GM13976 (cell line): ENCODE results near the gene TBC1D1.

Source experiments
- DNase-seq: peaks from one replicate; pipeline ENCODE4 v3.0.0; 2012; ENCODE audit warnings: low spot score
- CTCF ChIP-seq: IDR thresholded peaks from 2 replicates; pipeline ENCODE4 v1.5.1; 2012; ENCODE audit warnings: borderline replicate concordance, mild to moderate bottlenecking; ENCODE audit not compliant: insufficient read depth; ENCODE audit errors: extremely low read depth, missing control alignments, control extremely low read depth
- in situ Hi-C: fragments of 300-500 bp; cut with MboI; formaldehyde crosslinking; loops from one replicate; pipeline ENCODE4 v1.12.0; 2022; ENCODE audit warnings: low sequenced_read_pairs, mixed read lengths, inconsistent platforms; ENCODE audit not compliant: unreplicated experiment

The TBC1D1 gene

GRCh38 chr4:38152721-38153386 lies 262.0 kb downstream of the TBC1D1 start:
- no peak for TF ChIP-seq CTCF

DNA sequence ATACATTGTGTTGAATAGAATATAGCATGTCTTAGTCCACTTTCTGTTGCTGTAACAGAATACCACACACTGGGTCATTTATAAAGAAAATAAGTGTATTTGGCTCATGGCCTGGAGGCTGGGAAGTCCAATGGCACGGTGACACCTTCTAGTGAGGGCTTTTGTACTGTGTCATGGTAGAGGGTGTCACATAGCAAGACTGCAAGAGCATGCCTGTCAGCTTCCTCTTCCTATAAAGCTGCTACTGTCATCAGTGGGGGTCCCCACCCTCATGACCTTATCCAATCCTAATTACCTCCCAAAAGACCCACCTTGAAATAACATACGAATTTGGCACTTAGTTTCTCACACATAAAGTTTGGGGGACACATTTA lies 262.5 kb downstream of the TBC1D1 start:
- in situ Hi-C loops = no loop called here
- DNase-seq = no peak
- TF ChIP-seq CTCF = no peak

More at GRCh38 chr4:38152721-38153386, 262.0 kb downstream of the TBC1D1 start:
- DNase-seq = no peak
- in situ Hi-C loops = no loop called here

DNA sequence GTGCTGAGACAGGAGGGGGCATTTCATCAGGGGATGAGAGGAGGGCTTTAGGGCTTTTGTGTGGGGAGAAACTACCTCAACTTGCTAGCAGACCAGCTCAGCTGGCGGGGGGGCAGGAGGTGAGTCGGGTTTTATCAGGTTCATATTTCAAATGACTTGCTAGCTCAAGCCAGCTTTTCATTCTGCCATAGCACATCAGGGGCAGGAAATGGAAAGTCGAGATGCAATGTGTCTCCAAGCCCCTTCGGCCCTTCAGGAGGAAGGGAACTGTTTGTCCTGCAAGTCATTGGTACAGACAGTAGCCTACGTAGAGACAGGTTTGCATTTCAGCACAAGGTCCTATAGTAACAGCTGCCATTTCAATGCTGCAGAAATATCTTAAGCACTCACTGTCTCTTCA lies 263.4 kb downstream of the TBC1D1 start:
- in situ Hi-C loops = no loop called here
- DNase-seq = no peak
- TF ChIP-seq CTCF = no peak

GRCh38 chr4:38154681-38155588 lies 264.1 kb downstream of the TBC1D1 start:
- TF ChIP-seq CTCF = no peak
- peak; percentile 29 for DNase-seq
- in situ Hi-C loops = no loop called here

- in situ Hi-C loops = no loop called here
- DNase-seq = no peak
- no peak for TF ChIP-seq CTCF
These were observed 264.9 kb downstream of the TBC1D1 start for GRCh38 chr4:38155589-38156294.

DNA sequence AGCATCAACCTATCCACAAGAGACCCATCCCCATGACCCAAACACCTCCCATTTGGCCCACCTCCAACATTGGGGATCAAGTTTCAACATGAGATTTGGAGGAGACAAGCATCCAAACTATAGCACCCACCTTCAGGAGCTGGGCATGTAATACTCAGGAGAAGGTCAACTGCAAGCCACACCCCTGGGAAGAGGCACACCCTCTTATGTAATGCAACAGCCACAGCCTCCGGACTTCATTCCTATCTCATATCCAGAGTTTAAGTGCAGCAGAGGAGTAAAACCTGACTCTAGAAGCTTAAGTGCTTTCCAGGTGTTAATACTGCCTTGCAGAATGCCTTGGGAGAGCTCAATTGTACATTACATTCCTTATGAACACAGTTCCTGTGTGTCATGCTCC lies 266.7 kb downstream of the TBC1D1 start:
- TF ChIP-seq CTCF = no peak
- in situ Hi-C loops = no loop called here
- DNase-seq = no peak
